SK-N-SH (cell line): ENCODE measurements around the gene TCFL5. TPM values are rescaled to one million over a fixed set of nuclear protein-coding genes. Genes with fewer than 3 reads are reported as not detected.

ENCODE experiments used
- CTCF ChIA-PET: fragments of 300-600, 350-600 bp; formaldehyde crosslinking; extraction: SDS; loops from one replicate; lab custom pipeline; 2021; lab: Yijun Ruan, JAX
- POLR2A ChIA-PET: fragments of 350-600 bp; sonication (Branson Sonifier 250); formaldehyde crosslinking; extraction: SDS; loops from one replicate; lab custom pipeline; 2020; ENCODE audit warnings: antibody characterized with exemption, inconsistent platforms; lab: Yijun Ruan, JAX
- DNase-seq: peaks from one replicate; pipeline ENCODE4 v3.0.0; 2012
- H2AFZ ChIP-seq: fragments of 200-600 bp; sonication (generic); 2 replicates; pipeline ENCODE4 v1.8.1; 2016; ENCODE audit warnings: antibody characterized with exemption, mild to moderate bottlenecking, low read depth
- H3F3A ChIP-seq: fragments of 200-600 bp; sonication (generic); replicated peaks from 2 replicates; pipeline ENCODE3; 2016; ENCODE audit warnings: antibody characterized with exemption, mild to moderate bottlenecking; ENCODE audit not compliant: insufficient read depth
- H3K27ac ChIP-seq, 2 experiments: fragments of 200-500 bp in 1 of 2; fragments of 200-600 bp in 1 of 2; sonication (Bioruptor generic) in 1 of 2; sonication (generic), shearing (Covaris generic) in 1 of 2; 2 replicates each; pipeline versions ENCODE4 v1.5.1 to v1.6.1; 2014 to 2016; ENCODE audit warnings: low read depth in 2 of 2, inconsistent platforms in 1 of 2, low read length in 1 of 2, mild to moderate bottlenecking in 1 of 2, mixed read lengths in 1 of 2
- H3K27me3 ChIP-seq: fragments of 200-600 bp; sonication (generic), shearing (Covaris generic); 2 replicates; pipeline ENCODE4 v1.6.1; 2016; ENCODE audit warnings: mixed run types; ENCODE audit not compliant: insufficient read depth
- H3K36me3 ChIP-seq, 2 experiments: fragments of 200-500 bp in 1 of 2; fragments of 200-600 bp in 1 of 2; sonication (Bioruptor generic) in 1 of 2; sonication (generic) in 1 of 2; replicated peaks in 1 of 2; 2 replicates each; pipeline versions ENCODE3 to v1.5.1; 2014 to 2016; ENCODE audit warnings: low read length in 1 of 2, mild to moderate bottlenecking in 1 of 2; ENCODE audit not compliant: insufficient read depth in 2 of 2, control insufficient read depth in 1 of 2
- H3K4me1 ChIP-seq, 2 experiments: fragments of 200-500 bp in 1 of 2; fragments of 200-600 bp in 1 of 2; sonication (Bioruptor generic) in 1 of 2; sonication (generic), shearing (Covaris generic) in 1 of 2; 2 replicates each; pipeline versions ENCODE4 v1.5.1 to v1.6.1; 2014 to 2016; ENCODE audit warnings: low read depth in 1 of 2, low read length in 1 of 2, mixed run types in 1 of 2; ENCODE audit not compliant: insufficient read depth in 2 of 2, control insufficient read depth in 1 of 2
- H3K4me2 ChIP-seq: fragments of 200-600 bp; sonication (generic), shearing (Covaris generic); 2 replicates; pipeline ENCODE4 v1.6.1; 2017; ENCODE audit warnings: mixed run types
- H3K4me3 ChIP-seq, 2 experiments: fragments of 200-500 bp in 1 of 2; fragments of 200-600 bp in 1 of 2; sonication (Bioruptor generic) in 1 of 2; sonication (generic), shearing (Covaris generic) in 1 of 2; 2 replicates each; pipeline versions ENCODE4 v1.5.1 to v1.8.1; 2014 to 2016; ENCODE audit warnings: low read depth in 2 of 2, inconsistent platforms in 1 of 2, low read length in 1 of 2, mild to moderate bottlenecking in 1 of 2, mixed read lengths in 1 of 2, moderate library complexity in 1 of 2
- H3K79me2 ChIP-seq: fragments of 200-600 bp; sonication (generic); 2 replicates; pipeline ENCODE4 v1.8.1; 2017; ENCODE audit warnings: mild to moderate bottlenecking; ENCODE audit not compliant: insufficient read depth
- H3K9ac ChIP-seq: fragments of 200-600 bp; sonication (generic); 2 replicates; pipeline ENCODE4 v1.6.1; 2017; ENCODE audit warnings: mixed run types
- H3K9me2 ChIP-seq: fragments of 200-600 bp; sonication (generic); 2 replicates; pipeline ENCODE4 v1.6.1; 2017; ENCODE audit warnings: mixed run types
- H3K9me3 ChIP-seq: fragments of 200-600 bp; sonication (generic); 2 replicates; pipeline ENCODE4 v1.6.1; 2017; ENCODE audit warnings: mixed run types, mild to moderate bottlenecking, moderate library complexity
- H4K20me1 ChIP-seq: fragments of 200-600 bp; sonication (generic); 2 replicates; pipeline ENCODE4 v1.6.1; 2017; ENCODE audit warnings: mild to moderate bottlenecking, mixed run types; ENCODE audit not compliant: insufficient read depth
- CHD2 ChIP-seq: fragments of 150-350 bp; IDR thresholded peaks from 2 replicates; pipeline ENCODE4 v1.6.1; 2018; ENCODE audit warnings: low read length; ENCODE audit not compliant: partially characterized antibody
- EP300 ChIP-seq, 2 experiments: IDR thresholded peaks; 2 replicates each; pipeline versions ENCODE4 v1.4.0 to v1.6.1; 2012; ENCODE audit warnings: borderline replicate concordance in 1 of 2, low read depth in 1 of 2, low read length in 1 of 2
- FOXM1 ChIP-seq: IDR thresholded peaks from 2 replicates; pipeline ENCODE4 v1.4.0; 2012; ENCODE audit warnings: low read depth, mild to moderate bottlenecking
- MXI1 ChIP-seq: IDR thresholded peaks from 2 replicates; pipeline ENCODE4 v1.6.1; 2012; ENCODE audit warnings: mild to moderate bottlenecking, low read depth, low read length, improper control_type of control experiment
- NFIC ChIP-seq: IDR thresholded peaks from 2 replicates; pipeline ENCODE4 v1.4.0; 2012; ENCODE audit warnings: borderline replicate concordance
- NRF1 ChIP-seq: IDR thresholded peaks from 2 replicates; pipeline ENCODE4 v1.6.1; 2012; ENCODE audit warnings: low read depth, mild to moderate bottlenecking, low read length
- RAD21 ChIP-seq: IDR thresholded peaks from 2 replicates; pipeline ENCODE4 v1.6.1; 2012; ENCODE audit warnings: mild to moderate bottlenecking, low read length
- SIN3A ChIP-seq: IDR thresholded peaks from 2 replicates; pipeline ENCODE4 v1.6.1; 2012; ENCODE audit warnings: low read depth, mild to moderate bottlenecking, low read length, moderate library complexity, borderline replicate concordance
- SMC3 ChIP-seq: IDR thresholded peaks from 2 replicates; pipeline ENCODE4 v1.6.1; 2012; ENCODE audit warnings: low read depth, low read length, improper control_type of control experiment
- TAF1 ChIP-seq: IDR thresholded peaks from 2 replicates; pipeline ENCODE4 v1.6.1; 2012; ENCODE audit warnings: low read depth, mild to moderate bottlenecking, low read length, moderate library complexity, borderline replicate concordance
- TEAD4 ChIP-seq: IDR thresholded peaks from 2 replicates; pipeline ENCODE4 v1.4.0; 2012; ENCODE audit warnings: mild to moderate bottlenecking, borderline replicate concordance; ENCODE audit not compliant: insufficient read depth
- YY1 ChIP-seq: IDR thresholded peaks from 2 replicates; pipeline ENCODE4 v1.4.0; 2012; ENCODE audit warnings: low read depth, mild to moderate bottlenecking
- WGBS: methylation state at CpG from one replicate; pipeline ENCODE4 v1.1.6; 2017; ENCODE audit warnings: low lambda C conversion rate; 5-methylcytosine and 5-hydroxymethylcytosine counted together
- polyA plus RNA-seq, 3 experiments: library from polyadenylated mRNA; depleted of rRNA; stranded (reverse); fragments of >200 nt; gene quantifications; 2 replicates each; pipeline ENCODE4 v1.2.3, GENCODE V29; 2012
- TF ChIP-seq, protein P1 (sequence below): IDR thresholded peaks from 2 replicates; pipeline ENCODE4; 2012
- TF ChIP-seq, protein P2 (sequence below): fragments of 150-350 bp; IDR thresholded peaks from 2 replicates; pipeline ENCODE4 v1.6.1; 2016; ENCODE audit warnings: mild to moderate bottlenecking, low read depth, low read length

TCFL5 gene
- polyA plus RNA-seq, 1 of the 3 experiments (the other 2 are of a cell fraction): 10.1 TPM

DNA sequence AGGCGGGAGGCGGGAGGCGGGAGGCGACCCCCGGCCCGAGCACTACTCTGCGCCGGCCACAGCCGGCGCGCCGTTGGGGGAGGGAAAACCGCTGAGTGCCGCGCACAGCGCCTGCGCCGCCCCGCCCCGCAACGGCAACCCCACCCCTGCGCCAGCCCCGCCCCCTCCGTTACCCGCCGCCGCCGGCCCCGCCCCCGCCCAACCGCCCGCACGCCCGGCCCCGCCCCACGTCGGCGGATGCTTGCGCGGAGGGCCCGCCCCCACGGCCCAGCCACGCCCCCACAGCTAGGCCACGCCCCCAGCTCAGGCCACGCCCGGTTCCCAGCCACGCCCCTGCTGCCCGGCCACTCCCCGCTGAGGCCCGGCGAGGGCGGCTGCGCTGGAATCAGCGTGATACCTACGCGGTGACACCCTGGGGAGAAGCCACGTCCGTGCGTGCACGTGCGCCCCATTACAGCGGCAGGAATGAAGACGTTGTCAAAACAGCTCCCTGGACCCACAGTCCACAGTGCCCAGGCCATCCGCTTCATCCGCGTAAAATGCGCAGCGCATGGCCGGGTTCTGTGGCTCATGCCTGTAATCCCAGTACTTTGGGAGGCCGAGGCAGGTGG, at the start of gene TCFL5 (continued):
- TF ChIP-seq MXI1: peak; percentile 77
- no peak for TF ChIP-seq FOXM1
- no peak for TF ChIP-seq EP300 (IDR thresholded peaks at IDR 0.05; ENCODE audit: borderline replicate concordance in 1 of 2, low read depth in 1 of 2, low read length in 1 of 2)

DNA sequence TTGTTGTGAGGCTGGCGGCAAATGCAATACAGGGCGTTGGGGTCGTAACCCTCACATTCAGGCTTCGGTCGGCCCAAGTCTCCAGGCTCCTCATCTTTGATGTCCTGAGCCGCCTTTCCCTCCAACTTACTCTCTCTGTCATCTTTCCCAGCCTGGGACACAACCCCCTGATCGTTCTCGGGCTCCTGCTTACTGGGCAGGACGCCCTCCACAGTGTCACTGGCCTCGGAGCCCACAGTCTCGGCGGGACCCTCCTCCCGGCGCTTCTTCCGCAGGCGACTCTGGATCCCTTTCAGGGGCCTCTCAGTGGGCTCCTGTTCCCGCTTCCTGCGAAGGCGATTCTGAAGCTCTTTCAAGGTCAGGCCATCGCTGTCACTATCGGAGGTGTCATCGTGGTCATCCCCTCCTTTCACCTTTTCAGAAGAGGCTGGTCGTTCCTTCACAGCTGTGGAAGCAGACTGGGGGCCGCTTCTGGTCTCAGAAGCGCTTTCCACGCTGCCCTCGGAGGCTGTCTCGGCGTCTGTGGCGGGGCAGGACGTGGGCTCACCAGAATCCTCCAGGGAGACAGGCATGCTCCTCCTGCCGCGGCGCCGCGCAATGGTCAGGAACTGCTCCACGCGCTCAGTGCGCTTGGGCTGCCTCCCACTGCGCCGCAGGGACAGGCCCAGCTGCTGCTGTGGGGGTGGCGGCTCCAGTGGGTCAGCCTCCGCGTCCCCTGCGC, 49.3 kb upstream of the TCFL5 start:
- WGBS: 96% methylated on average over 38 of the region's 45 CpGs
- DNase-seq: no peak
- no peak overlapping the region for H3K27ac ChIP-seq
- H3K4me3 ChIP-seq: no peak overlapping the region
- CTCF ChIA-PET: interaction anchor here (0.9 to 17.1 kb wide), 5 partner anchors 10 to 98 kb away, joined by 3 to 181 read pairs (median 13); partner anchors contain the start of gene DIDO1
- no peak for TF ChIP-seq SIN3A
- TF ChIP-seq NFIC: no peak
- no peak for TF ChIP-seq TAF1
- no peak for TF ChIP-seq RAD21
- TF ChIP-seq CHD2: no peak
- no peak for TF ChIP-seq FOXM1
- TF ChIP-seq, protein P1, sequence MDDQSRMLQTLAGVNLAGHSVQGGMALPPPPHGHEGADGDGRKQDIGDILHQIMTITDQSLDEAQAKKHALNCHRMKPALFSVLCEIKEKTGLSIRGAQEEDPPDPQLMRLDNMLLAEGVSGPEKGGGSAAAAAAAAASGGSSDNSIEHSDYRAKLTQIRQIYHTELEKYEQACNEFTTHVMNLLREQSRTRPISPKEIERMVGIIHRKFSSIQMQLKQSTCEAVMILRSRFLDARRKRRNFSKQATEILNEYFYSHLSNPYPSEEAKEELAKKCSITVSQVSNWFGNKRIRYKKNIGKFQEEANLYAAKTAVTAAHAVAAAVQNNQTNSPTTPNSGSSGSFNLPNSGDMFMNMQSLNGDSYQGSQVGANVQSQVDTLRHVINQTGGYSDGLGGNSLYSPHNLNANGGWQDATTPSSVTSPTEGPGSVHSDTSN: no peak
- TF ChIP-seq YY1: no peak
- no peak for TF ChIP-seq NRF1
- no peak for TF ChIP-seq TEAD4
- TF ChIP-seq SMC3: no peak
- TF ChIP-seq, protein P2, sequence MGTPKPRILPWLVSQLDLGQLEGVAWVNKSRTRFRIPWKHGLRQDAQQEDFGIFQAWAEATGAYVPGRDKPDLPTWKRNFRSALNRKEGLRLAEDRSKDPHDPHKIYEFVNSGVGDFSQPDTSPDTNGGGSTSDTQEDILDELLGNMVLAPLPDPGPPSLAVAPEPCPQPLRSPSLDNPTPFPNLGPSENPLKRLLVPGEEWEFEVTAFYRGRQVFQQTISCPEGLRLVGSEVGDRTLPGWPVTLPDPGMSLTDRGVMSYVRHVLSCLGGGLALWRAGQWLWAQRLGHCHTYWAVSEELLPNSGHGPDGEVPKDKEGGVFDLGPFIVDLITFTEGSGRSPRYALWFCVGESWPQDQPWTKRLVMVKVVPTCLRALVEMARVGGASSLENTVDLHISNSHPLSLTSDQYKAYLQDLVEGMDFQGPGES: no peak
- H3K9me3 ChIP-seq: no peaks in the 10 kb centered on the region
- H3F3A ChIP-seq: peaks cover 17% of the 10 kb centered on the region
- H3K4me1 ChIP-seq: peaks cover 5 to 10% of the 10 kb centered on the region in 2 experiments; a peak in 2 of 4 replicates
- H3K27me3 ChIP-seq: no peaks in the 10 kb centered on the region
- peaks cover 95% of the 10 kb centered on the region for H4K20me1 ChIP-seq
- no peak overlapping the region for H2AFZ ChIP-seq
- H3K79me2 ChIP-seq: peaks cover 100% of the 10 kb centered on the region
- H3K4me2 ChIP-seq: no peak overlapping the region
- peaks cover 58 to 76% of the 10 kb centered on the region in 2 experiments for H3K36me3 ChIP-seq
- no peaks in the 10 kb centered on the region for H3K9me2 ChIP-seq
- POLR2A ChIA-PET: no interaction called here
- no peak overlapping the region for H3K9ac ChIP-seq
